Measurements from ENCODE around the gene DSCAML1.

The DSCAML1 gene

DNA sequence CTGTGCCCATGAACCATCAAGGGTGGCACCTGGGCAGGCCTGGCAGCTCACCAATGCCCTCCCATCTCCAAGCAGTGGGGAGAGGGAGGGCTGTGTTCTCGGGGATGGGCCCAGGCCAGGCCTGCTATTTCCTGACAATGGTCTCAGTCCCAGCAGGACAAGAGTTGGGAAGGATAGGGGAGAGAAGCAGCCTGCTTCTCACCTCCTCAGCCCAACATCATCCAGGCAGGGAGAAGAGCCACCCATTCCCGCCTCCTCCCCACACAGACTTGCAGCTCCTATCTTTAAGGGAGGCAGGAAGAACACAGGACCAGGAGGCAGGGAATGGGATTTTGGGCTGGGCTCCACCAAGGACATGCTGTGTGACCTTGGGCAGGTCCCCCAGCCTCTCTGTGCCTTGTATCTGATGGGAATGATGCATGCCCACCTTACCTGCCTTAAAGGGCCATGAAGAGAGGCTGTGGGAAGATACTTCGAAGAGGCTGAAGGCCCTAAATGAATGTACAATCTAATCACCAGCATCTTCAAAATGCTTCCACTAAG, 108.7 kb downstream of the DSCAML1 start:
- DNase-seq: no peak

DNA sequence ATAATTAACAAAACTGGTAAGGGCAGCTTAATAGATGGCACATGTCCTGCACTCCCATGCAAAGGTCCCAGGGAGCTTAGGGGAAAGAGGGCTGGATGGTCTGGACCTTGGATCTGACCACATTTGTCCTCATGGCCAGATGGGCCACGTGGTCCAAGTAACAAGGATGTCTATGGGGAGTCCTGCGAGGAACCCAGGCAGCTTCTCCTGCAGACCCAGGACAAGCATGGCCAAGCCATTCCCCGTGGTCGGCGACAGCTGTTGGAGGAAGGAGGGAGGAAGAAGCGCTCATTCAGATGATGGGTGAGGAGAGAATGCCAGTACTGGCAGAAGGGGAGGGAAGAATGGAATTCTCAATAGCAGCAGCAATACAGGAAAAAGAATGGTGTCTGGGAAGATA, 109.2 kb downstream of the DSCAML1 start:
- no peak for DNase-seq

DNA sequence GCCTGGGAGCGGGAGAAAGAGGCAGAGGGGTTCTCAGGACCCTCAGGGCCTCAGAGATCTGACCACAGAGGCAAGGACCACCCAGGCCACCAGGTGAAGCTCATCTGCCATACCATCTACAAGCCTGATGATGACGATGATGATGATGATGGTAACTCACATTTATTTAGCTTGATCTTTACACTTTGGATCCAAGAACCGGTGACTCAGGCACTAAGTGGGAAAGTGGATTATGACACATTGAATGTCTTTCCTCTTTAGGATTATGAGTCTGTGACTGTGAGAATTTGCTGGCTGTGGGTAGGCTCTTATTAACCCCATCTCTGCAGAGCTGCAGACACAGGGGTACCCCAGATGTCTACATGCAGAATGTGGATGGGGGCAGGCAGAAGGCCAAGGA, 110.3 kb downstream of the DSCAML1 start:
- DNase-seq: no peak

DNA sequence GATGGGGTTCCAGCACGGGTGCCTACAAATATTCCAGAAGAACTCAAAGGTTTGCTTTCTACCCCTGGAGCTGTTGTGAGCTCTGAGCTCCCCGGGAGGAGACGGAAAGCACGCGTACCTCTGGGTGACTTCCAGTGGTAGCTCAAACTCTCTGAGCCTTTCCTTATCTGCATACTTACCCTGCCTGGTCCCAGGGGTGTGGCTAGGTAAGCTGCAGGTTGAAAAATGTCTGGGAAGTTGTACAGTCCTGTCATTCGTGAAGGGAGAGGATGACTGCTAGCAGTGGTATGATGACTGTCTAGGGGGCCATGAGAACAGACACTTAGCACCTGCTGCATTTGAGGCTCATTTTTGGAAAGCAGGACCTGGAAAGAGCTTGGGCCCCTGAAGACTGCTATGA, 111.5 kb downstream of the DSCAML1 start:
- DNase-seq: no peak

GRCh38 chr11:117684731-117685130, 112.3 kb downstream of the DSCAML1 start:
- DNase-seq: no peak

DNA sequence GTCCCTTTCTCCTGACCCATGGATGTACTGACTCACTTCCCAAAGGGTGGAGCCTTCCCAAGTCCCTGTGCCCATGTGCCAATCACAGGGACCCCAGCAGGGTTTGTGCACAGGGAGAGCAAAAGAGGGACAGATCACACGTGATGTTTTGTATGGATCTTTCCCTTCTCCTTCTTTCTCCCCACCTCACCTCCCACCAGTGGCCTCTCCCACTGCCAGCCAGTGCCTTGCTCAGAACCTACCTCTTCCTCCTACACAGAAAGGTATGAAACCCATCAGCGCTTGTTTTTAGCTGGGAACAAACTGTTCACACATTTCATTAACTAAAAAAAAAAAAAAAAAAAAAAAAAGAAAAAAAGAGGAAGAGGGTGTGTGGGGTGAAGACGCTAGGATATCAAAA, 112.9 kb downstream of the DSCAML1 start:
- no peak for DNase-seq

GRCh38 chr11:117681438-117681837, 115.6 kb downstream of the DSCAML1 start:
- DNase-seq: no peak

GRCh38 chr11:117679461-117679860, 117.6 kb downstream of the DSCAML1 start:
- no peak for DNase-seq

GRCh38 chr11:117678658-117679406, 118.2 kb downstream of the DSCAML1 start:
- no peak for DNase-seq

GRCh38 chr11:117677729-117678310, 119.2 kb downstream of the DSCAML1 start:
- no peak for DNase-seq

DNA sequence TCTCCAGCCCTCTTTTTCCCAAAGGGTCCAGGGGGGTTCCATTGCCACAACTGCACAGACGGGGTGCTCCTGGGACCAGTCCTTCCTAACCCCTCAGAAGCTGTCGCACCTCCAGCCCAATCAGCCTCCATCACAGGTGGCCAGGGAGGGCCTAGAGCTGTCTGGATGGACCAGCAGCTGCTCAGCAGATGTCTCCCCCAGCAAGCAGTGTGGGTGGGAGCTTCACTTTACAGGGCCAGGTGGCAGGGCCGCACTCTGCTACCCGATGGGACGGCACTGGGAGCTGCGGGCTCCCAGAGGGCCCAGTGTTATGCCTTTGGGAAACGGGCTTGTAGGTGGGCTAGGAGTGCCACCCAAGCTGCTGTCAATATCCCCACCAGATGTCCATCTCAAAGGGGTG, 120.5 kb downstream of the DSCAML1 start:
- no peak for DNase-seq

DNA sequence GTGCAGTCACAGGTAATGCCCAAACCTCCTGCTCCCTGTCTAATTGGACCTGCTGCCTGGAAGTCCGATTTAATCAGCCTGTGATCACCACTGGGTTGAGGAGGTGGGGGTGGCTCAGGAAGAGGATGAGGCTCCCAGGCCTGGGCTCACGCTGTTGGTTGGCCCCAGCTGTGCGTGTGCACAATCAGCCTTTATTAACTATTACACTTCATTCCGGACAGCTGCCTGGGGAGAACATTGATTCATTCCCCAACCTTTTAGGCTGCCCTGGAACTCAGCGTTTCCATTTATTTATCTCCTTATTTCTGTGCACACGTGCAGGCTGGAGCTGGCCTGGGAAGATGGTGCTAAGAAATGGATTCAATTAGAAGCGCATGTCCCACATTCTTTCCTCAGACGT, 123.4 kb downstream of the DSCAML1 start:
- DNase-seq: no peak

DNA sequence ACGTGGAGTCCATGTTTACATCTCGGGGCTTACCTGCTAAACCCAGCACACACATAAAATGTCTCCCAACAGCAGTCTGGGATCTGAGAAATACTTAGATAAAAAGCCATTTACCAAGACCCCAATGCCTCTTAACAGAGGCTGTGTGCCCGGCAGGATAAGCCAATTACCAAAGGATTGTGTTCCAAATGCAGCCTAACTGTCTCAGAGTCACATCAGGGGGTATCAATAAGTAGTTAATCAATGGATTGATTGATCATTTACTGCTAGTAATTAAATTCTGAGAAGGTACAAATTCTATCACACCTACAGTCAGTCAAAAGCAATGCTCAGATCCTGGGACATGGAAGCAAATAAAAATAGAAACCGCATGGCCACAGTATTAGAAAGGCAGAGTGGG, 125.6 kb downstream of the DSCAML1 start:
- DNase-seq: no peak

- DNase-seq: no peak
These were observed 126.1 kb downstream of the DSCAML1 start for GRCh38 chr11:117670924-117671323.

- no peak for DNase-seq
These were observed 126.6 kb downstream of the DSCAML1 start for GRCh38 chr11:117670443-117670842.

- no peak for DNase-seq
These were observed 127.4 kb downstream of the DSCAML1 start for GRCh38 chr11:117669616-117670015.

- no peak for DNase-seq
These were observed 128.0 kb downstream of the DSCAML1 start for GRCh38 chr11:117669062-117669461.

GRCh38 chr11:117668321-117668751, 128.7 kb downstream of the DSCAML1 start:
- DNase-seq: no peak

DNA sequence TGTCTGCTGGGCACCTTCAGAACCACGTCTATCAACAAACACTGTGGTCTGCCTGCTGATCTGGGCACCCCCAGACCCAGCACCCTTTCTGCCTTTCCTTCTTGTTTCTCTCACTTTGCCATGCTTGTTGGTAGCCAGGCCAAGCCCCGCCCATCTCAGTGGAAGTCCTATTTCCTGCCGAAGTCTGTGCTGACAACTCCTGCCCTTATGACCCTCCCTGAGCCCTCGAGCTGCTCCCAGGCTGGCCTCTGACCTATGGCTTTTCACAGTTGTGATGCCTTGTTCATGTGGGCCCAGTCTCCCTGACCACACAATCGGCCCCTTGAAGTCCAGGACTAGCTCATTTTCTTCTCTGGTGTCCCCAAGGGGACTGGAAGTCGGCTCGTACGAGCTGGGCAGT, 132.1 kb downstream of the DSCAML1 start:
- DNase-seq: no peak

DNA sequence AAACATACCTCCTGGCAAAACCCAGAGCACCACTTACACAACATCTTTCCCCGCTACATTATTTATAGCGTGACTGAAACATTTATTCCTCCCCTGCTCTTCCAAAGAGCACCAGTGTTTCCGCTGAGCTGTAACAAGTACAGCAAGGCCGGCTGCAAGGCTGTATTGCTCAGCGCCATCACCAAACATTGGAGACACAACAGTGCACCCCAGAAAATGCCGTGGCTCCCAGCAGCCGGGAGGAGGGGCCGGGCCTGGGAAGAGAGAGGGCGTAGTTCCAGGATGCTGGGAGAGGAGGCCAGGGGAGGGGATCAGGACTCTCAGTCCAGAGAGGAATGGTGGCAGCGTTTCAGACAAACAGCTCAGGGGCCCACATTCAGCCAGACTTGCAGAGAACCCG, 133.2 kb downstream of the DSCAML1 start:
- DNase-seq: no peak

- DNase-seq: no peak
These were observed 133.6 kb downstream of the DSCAML1 start for GRCh38 chr11:117663414-117663813.

- no peak for DNase-seq
These were observed 134.2 kb downstream of the DSCAML1 start for GRCh38 chr11:117662671-117663269.

- no peak for DNase-seq
These were observed 134.8 kb downstream of the DSCAML1 start for GRCh38 chr11:117662255-117662654.

DNA sequence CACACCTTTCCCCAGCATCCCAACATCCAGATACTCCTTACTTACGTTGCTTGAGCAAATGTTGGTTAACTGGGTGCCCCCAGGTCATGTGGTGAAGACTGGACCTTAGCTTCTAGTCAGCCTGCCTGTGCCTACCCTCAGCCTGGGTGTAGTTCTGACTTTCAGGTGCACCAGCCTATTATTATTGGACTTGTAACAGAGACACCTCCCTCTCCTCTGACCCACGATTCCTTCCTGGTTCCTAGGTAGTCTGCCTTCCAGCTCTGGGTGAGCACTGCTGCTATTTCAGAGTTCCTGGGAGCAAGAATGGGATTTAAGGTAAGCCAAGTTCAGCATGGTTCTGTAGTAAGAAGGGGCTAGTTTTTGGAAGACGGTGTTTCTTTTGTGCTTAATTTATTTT, 138.2 kb downstream of the DSCAML1 start:
- no peak for DNase-seq

Data from stimulated activated CD8-positive, alpha-beta memory T cell treated with anti-CD3 and anti-CD28 coated beads, Interleukin-4, amount 100 ng/mL, for 48 hours (primary cell).